Fibroblast of skin of left quadriceps (primary cell): ENCODE data around the gene S1PR5.

Experiments used
- DNase-seq, 2 experiments: peaks; one replicate each; pipeline ENCODE4 v3.0.0-alpha.2; 2013; ENCODE audit warnings: low read depth in 2 of 2

S1PR5 gene

DNA sequence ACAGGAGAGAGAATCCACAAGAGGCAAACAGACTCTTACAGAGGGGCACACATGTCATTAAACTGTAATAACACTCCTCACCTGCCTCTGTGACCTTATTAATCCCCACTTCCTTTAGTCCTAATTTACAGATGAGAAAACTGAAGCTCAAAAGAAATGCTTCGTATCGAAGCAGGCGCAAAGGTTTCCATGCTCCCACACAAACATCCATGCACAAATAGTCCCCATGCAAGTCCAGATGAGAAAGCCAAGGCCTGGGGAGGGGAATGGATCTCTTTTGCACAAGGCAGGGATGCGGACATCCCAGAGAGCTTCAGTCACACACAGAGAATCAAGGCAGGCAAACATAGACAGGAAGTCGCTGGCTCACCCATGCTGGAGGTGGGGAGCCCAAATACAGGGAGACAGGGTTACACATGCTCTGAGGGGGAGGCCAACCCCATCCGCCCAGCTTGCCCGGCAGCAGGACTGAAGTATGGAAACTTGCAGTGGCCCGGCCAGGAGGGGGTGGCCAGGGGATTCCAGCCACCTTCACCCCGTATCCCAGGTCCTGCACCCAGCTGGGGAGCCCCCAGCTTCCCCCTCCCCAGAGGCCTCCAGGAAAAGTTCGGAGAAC lies 468 bp downstream of the S1PR5 start:
- DNase-seq: no peak

DNA sequence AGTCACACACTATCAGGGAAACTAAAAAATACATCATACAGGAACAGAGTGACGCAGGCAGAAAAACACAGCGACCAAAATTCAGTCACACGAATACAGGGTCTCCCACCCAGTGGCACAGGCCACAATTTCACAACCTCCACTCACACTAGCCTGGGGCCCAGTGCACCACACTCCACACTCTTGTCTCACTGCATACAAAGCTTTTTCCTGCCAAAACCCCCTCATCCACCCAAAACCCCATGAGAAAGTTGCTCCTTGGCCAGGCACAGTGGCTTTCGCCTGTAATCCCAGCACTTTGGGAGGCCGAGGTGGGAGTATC lies 1.2 kb downstream of the S1PR5 start:
- DNase-seq: no peak

DNA sequence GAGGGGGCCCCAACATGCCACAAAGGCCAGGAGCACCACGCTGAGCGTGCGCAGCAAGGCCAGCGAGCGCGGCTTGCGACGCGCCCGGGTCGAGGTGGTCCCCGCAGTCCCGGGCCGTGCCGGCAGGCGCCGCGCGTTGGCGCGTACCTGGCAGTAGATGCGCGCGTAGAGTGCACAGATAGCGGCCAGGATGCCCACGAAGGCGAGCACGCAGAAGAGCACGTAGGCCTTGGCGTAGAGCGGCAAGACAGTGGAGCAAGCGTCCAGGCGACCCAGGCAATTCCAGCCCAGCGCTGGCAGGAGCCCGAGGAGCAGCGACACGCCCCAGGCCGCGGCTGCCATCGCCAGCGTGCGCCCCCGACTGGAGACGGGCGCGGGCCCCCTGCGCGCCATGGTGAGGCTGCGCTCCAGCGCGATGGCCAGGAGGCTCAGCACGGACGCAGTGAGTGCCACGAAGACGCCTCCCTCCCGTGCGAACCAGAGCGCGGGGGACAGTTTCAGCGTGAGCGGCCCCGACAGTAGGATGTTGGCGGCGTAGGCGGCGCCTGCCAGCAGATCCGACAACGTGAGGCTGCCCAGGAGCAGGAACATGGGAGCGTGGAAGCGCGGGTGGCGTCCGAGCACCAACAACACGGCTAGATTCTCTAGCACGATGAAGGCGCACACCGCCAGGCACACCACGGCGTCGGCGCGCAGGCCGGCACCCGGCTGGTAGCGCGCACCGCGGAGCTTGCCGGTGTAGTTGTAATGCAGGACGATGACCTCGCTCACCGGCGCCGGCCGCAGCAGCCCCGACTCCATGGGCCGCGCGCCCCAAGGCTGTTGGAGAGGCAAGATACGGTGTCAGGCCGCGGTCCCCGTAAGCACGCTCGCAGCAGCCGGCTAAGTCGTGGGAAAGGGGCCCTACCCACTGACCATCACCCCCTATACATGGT lies 2.8 kb downstream of the S1PR5 start:
- DNase-seq: no peak

DNA sequence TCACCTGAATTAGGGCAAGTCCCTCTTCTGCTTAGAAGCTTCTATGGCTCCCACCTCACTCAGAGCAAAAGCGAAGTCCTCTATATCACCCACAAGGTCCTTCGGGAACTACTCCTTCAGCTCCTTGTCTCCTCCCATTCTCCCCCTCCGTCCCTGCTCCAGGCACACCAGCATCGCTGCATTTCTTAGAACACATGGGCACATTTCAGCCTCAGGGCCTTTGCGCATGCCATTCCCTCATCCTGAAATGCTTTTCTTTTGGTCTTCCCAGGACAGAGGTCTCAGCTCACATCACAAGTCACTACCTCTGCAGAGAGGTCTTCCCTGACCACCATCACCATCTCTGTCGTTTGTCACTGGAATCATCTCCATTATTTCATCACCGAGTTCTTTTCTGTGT lies 4.0 kb downstream of the S1PR5 start:
- DNase-seq: no peak

DNA sequence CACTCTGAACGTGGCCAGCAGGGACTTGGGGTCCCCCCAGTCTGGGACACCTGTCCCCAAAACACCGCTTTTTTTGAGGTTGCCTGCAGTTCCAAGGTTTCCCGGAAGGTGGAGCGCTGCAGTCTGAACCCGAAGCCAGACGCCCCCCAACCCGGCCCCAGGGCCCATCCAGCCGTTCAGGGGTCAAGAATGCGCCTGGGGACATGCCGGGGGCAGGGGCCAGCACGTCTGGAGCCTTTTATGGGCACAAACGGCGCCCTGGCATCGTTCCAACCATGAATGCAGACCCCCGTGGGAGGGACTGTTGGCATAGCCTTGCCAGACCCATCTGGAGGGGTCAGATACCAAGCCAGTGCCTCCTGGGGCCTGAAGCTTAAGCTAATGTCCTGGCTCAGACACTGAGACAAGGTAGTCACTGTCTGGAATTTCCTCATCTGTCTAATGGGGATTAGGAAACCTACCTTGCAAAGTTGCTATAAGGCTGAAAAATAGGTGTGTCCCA lies 6.9 kb downstream of the S1PR5 start:
- no peak for DNase-seq

DNA sequence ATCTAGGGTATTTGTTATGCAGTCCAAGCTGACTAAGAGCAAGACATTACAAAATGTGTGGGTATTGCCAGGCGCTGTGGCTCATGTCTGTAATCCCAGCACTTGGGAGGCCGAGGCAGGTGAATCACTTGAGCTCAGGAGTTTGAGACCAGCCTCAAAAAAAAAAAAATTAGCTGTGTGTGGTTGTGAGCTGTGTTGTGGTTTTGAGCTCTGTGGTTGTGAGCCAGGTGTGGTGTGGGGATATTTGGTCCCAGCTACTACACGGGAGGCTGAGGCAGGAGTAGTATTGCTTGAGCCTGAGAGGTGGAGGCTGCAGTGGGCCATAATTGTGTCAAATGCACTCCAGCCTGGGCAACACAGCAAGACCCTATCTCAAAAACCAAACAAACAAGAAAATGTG lies 8.5 kb downstream of the S1PR5 start:
- DNase-seq: no peak

DNA sequence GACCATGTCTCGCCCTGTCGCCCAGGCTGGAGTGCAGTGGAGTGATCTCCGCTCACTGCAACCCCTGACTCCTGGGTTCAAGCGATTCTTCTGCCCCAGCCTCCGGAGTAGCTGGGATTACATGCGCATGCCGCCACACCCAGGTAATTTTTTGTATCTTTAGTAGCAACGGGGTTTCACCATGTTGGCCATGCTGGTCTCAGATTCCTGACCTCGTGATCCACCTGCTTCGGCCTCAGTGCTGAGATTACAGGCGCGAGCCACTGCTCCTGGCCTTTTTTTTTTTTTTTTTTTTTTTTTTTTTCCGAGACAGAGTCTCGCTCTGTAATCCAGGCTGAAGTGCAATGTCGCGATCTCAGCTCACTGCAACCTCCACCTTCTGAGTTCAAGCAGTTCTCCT lies 9.2 kb downstream of the S1PR5 start:
- DNase-seq: no peak

DNA sequence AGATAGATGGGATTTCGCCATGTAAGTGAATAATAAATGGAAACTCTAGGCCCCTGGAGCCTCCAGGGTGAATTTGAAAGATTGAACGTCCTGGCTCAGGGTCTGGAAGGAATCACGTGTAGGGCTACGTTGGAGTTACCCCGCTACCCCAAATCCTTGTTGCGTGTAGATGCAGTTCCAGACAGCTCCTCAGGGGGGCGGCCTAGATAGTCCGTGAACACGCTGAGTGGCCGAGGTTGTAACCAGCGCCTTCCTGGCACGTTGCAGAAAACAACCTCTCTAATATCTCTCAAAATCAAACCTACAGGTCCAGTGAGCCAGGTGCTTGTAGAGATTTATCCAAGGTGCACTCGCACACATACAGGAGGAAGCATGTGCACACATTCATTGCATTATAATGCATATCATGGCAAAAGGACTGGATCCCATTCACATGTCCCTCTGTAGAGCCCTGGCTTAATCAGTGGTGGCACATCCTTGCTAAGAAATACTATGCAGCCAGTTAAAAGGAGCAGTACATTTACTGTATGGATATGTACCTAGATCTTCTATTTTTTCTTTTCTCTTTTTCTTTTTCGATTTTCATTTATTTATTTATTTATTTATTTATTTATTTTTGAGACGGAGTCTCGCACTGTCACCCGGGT lies 11.5 kb downstream of the S1PR5 start:
- peak in 1 of 2 experiments; percentile 16 for DNase-seq

DNA sequence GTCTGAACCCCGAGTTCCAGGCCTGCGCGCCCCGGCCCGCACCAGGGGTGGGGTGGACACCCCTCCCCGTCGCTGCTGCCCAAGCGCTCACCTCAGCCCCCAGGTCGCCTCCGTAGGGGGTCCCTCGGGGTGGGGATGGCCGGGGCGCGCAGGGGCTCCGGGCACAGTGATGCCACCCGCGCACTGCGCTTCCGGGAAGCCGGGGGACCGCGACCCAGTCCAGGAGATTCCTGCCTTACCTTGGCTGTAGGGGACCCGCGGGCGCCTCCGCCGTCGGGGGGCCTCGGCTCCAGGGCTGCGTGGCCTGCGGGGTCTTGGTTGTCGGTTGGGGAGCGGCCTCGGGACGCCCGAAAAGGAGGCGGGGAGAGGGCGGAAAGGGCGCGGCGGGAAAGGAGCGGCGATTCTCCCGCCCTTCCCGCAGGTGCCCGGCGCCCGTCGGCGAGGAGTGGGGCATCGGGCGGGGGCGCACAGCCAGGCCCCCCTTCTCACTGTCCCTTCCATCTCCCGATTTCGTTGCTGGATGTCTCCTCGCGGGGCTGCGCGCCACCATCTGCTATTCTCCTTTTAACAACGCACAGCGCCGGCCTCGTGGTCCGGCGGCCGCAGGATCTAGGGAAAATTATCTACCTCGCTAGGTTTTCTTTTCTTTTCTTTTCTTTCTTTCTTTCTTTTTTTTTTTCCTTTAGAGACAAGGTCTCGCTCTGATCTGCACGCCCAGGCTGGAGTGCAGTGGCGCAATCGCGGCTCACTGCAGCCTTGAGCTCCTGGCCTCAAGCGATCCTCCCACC lies 14.1 kb downstream of the S1PR5 start, which contains the start of gene KEAP1:
Gene KEAP1 (minus strand): TSS at position 355 of the 788 bp plus-strand sequence. CDS start 3,323 bp downstream, outside the sequence.
- peak in 1 of 2 experiments; percentile 4 for DNase-seq

DNA sequence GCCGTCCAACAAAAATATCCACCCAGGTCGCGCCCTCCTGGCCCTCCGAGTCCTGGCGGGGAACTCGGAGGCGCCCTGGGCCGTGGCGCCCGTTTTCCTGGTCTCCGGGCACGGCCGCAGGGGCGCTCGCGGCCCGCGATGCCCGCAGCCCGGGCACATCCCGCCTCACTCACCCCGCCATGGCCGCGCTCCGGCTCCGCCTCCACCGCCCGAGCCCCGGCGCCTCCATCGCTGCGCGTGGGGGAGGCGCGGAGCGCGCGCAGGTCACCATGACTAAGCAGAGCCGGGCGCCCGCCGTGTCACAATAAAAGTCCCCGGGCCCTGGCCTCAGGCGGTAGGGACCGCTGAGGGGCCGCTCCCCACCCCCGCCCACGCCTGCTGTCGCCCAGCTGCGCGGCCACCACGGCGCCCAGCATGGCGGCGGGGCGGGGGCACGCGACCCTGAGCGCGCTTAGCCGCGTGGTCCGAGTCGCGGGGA lies 14.7 kb downstream of the S1PR5 start:
- DNase-seq: peak; percentile 71 to 76

DNA sequence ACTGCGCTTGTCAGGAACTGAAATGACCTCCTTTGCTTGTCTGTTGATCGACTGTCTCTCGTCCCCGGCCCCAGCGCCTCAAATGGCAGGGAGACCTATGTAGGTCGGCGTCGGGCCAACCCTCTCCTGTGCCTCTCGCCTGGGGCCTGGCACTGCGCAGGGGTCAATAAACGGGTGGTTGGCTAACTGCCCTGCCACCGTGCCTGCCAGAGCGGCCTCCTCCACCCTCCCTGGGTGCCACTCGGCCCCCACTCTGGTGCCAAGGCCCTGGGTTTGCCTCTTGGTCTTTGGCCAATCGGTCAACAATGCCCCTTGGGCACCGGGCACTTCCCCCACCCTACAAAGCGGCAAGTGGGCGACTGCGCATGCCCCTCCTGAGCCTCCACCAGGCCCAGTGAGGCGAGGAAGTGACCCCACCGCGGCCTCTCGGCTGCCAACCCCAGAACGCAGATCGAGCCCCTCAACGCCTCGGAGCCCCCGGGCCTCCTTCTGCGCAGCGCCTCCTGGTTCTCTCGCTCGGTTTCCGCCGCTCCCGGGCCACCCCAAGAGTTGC lies 15.2 kb downstream of the S1PR5 start:
- DNase-seq: peak in 1 of 2 experiments; percentile 1

DNA sequence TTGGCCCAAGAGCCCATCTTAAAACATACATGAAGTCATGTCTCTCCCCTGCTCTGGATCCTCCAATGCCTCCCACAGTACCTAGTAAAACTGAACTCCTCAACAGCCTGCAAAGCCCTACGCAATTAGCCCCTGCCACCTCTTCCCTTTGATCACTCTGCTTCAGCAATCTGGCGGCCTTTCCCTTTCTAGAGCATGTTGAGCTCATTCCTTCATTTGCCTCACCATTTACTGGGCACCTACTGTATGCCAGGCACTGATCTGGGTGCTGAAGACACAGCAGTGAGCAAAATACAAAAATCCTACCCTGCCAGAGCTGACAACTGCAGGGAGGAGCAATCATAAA lies 17.0 kb downstream of the S1PR5 start:
- DNase-seq: no peak

DNA sequence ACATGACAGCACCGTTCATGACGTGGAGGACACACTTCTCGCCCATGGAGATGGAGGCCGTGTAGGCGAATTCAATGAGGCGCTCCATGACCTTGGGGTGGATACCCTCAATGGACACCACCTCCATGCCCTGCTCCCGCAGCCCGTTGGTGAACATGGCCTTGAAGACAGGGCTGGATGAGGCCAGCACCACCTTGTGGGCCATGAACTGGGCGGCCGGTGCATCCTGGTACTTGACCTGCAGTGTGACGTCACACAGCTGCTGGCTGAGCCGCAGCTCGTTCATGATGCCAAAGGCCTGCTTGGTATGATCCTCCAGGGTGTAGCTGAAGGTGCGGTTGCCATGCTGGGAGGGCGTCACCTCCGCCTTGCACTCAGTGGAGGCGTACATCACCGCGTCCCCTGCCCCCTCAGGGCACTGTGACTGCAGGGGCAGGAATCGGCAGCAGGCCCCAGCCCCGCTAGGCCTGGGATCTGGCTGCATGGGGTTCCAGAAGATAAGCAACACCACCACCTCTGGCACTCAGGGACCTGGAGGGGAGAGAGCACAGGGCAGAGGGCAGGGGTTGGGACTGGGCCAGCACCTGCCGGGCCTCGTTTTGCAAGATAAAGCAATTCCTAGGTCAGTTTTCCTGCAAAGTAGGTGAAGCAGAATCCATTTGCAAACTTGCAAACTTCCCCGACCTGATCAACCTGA lies 17.5 kb downstream of the S1PR5 start:
- no peak for DNase-seq

DNA sequence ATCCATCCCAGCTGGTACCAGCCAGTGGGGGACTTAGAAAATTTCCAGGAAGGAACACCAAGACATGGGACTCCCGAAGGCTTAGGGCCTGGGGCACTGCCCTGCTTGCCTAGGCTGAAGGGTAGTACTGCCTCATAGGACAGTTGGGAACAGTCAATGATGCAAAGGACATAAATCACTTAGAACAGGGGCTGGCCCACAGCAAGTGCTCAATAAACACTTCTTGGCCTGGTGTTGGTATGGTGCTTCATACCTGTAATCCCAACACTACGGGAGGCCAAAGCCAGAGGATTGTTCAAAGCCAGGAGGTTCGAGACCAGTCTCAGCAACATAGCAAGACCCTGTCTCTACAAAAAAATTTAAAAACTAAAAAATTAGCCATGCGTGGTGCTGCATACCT lies 19.9 kb downstream of the S1PR5 start:
- no peak for DNase-seq

DNA sequence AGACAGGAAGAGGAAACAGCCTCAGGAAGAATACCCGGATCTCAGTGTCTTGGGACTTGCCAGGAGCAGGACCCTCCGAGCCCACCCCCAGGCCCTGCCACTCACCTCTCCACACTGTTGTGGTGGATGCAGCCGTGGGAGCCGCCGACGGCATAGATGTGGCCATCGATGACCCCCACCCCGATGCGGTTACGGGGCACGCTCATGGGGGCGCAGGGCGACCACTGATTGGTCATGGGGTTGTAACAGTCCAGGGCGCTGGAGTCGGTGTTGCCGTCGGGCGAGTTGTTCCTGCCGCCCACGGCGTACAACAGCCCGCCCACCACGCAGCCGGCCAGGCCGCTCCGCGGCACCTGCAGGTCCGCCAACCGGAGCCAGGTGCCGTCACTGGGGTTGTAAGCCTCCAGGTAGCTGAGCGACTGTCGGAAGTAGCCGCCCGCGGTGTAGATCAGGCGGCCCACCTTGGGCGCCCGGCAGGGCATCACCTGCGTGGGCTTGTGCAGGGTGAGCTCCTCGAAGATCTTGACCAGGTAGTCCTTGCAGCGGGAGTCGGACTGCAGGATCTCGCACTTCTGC lies 25.7 kb downstream of the S1PR5 start:
- DNase-seq: no peak

DNA sequence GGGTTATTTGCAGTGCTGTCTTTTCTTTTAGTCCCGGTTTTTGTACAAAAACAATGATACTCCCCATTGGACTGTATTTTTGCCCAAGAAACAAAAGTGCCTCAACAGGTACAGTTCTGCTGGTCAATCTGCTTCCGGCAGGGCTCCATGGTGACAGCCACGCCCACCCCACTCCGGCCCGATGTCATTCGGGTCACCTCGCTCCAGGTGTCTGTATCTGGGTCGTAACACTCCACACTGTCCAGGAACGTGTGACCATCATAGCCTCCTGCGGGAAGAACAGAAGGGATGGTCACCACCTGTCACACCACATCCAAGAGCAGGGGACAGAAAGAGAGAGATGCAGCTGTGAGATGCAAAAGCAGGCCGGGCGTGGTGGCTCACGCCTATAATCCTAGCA lies 30.7 kb downstream of the S1PR5 start:
- DNase-seq: no peak

DNA sequence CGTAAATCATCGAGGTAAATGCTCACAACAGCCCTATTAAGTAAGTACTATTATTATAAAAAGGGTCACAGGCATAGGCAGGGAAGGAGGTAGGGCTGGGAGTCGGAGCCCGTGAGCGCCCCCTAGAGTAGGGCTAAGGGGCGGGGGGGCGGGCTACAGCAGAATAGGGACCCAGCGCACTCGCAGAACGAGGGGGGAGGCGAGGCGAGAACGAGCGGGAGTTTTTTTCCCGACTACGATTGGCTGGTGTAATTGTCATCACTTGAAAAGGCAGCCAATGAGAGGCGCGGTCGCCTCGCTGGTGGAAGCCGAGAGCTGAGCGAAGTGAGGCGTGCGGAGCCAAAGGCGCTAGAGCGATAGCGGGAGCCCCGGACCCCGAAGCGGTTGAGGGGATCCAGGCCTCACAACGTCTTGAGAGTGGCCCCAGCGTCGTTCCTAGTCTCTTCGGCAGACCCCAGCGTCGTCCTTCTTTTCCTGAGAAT lies 38.3 kb downstream of the S1PR5 start:
- DNase-seq: peak; percentile 74 to 75

DNA sequence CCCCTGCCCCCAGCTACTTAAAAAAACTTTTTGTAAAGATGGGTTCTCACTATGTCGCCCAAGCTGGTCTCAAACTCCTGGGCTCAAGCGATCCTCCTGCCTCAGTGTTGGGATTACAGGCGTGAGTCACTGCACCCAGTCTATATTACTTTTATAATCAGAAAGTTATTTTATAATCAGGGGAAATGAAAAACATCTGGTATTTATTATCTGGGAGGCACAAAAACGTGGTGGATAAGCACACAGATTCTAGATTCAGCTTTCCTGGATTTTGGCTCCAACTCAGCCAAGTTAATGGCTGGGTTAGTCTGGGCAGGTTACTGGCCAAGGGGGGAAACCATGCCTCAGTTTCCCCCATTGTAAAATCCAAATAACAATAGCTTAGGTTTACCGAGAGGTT lies 38.8 kb downstream of the S1PR5 start:
- peak in 1 of 2 experiments; percentile 15 for DNase-seq

DNA sequence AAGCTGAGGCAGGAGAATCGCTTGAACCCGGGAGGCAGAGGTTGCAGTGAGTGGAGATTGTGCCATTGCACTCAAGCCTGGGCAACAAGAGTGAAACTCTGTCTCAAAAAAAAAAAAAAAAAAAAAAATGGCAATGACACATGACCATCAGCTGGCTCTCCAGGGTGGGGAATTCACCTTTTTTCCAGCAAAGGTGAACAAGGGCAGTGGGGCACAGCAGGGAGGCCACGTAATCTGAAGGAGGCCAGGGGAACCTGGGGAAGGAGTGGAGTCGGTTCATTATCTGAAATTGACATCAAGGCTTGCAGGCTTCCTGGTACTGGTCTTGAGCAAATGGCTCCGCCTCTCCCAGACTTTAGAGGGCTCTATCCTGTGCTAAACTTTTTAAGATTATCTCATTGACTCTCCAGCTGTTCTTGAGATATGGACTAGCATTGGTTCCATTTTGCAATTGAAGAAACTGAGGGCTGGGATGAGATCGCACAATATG lies 42.2 kb downstream of the S1PR5 start:
- DNase-seq: no peak

DNA sequence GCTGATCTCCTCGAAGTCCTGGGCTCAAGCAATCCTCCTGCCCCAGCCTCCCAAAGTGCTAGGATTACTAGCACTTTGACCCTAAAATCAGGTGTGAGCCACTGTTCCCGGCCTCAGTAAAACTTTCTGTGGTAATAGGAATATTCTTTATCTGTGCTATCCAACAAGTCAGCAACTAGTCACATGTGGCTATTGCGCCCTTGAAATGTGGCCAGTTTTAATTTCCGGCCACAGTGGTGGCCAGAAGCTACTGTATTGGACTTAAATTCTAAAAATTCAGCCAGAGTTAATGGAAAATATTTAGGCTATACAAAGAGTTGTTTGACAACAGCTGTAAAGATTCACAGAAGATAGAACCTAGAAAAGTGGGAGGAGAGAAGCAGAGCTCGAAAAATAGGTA lies 44.1 kb downstream of the S1PR5 start:
- DNase-seq: no peak
